G401 (cell line): Measurements from ENCODE around the gene IL6ST. TPM values are rescaled to one million over a fixed set of nuclear protein-coding genes. Genes with fewer than 3 reads are reported as not detected.
"Not testable (repeated sequence)": the region's sequence is repeated elsewhere in the genome, so short reads cannot be mapped to it uniquely, and the experiment has no call there.

Experiments used
- DNase-seq: peaks from one replicate; pipeline ENCODE4 v3.0.0-alpha.2; 2015; ENCODE audit warnings: low spot score
- in situ Hi-C: cut with HindIII; loops from 2 replicates; pipeline ENCODE4 v1.10.0; 2016; ENCODE audit warnings: low sequenced_read_pairs, mixed read lengths
- total RNA-seq: library from RNA; depleted of rRNA; stranded (reverse); fragments of >200 nt; shearing (Covaris generic); gene quantifications from 2 replicates; pipeline ENCODE4 v1.2.3, GENCODE V29; 2014

Gene IL6ST
- total RNA-seq, 1 experiment from 2014 or later, result 10.2 TPM

- no peak for DNase-seq
- in situ Hi-C loops, result no loop called here
Measured at GRCh38 chr5:55985181-55985580, 9.6 kb downstream of the IL6ST start.

- DNase-seq, result no peak
- in situ Hi-C loops, result no loop called here
Measured at GRCh38 chr5:55983986-55984385, 10.8 kb downstream of the IL6ST start.

- in situ Hi-C loops, result no loop called here
- peak; percentile 35 for DNase-seq
Measured at GRCh38 chr5:55982957-55983381, 11.8 kb downstream of the IL6ST start.

GRCh38 chr5:55973296-55973695 lies 21.5 kb downstream of the IL6ST start:
- no peak for DNase-seq
- in situ Hi-C loops, result no loop called here

- no peak for DNase-seq
- in situ Hi-C loops, result no loop called here
Measured at GRCh38 chr5:55969956-55970355, 24.8 kb downstream of the IL6ST start.

GRCh38 chr5:55966284-55966683 lies 28.5 kb downstream of the IL6ST start:
- DNase-seq, result no peak
- in situ Hi-C loops, result no loop called here

GRCh38 chr5:55965525-55965924 lies 29.2 kb downstream of the IL6ST start:
- in situ Hi-C loops, result no loop called here
- DNase-seq, result no peak

- in situ Hi-C loops, result no loop called here
Measured at GRCh38 chr5:55960779-55961178, 34.0 kb downstream of the IL6ST start.

GRCh38 chr5:55959208-55959607 lies 35.6 kb downstream of the IL6ST start:
- in situ Hi-C loops, result no loop called here
- no peak for DNase-seq

More at GRCh38 chr5:55960779-55961178, 34.0 kb downstream of the IL6ST start:
- no peak for DNase-seq

- DNase-seq, in situ Hi-C loops: not testable (repeated sequence)
Measured at GRCh38 chr5:55941154-55941553, 53.6 kb downstream of the IL6ST start.

- in situ Hi-C loops, result not testable (repeated sequence)
Measured at GRCh38 chr5:55937598-55937997, 57.2 kb downstream of the IL6ST start.

GRCh38 chr5:55936100-55936693 lies 58.6 kb downstream of the IL6ST start:
- DNase-seq, result peak; percentile 76
- in situ Hi-C loops, result no loop called here

More at GRCh38 chr5:55937598-55937997, 57.2 kb downstream of the IL6ST start:
- DNase-seq, result not testable (repeated sequence)

- in situ Hi-C loops, result no loop called here
Measured at GRCh38 chr5:55935371-55935770, 59.4 kb downstream of the IL6ST start.

GRCh38 chr5:55934720-55935119 lies 60.0 kb downstream of the IL6ST start:
- in situ Hi-C loops, result no loop called here
- no peak for DNase-seq

More at GRCh38 chr5:55935371-55935770, 59.4 kb downstream of the IL6ST start:
- peak; percentile 68 for DNase-seq

GRCh38 chr5:55934115-55934613 lies 60.6 kb downstream of the IL6ST start:
- no peak for DNase-seq
- in situ Hi-C loops, result no loop called here

GRCh38 chr5:55933377-55934114 lies 61.2 kb downstream of the IL6ST start:
- in situ Hi-C loops, result no loop called here
- no peak for DNase-seq

- no peak for DNase-seq
- in situ Hi-C loops, result no loop called here
Measured at GRCh38 chr5:55932700-55933099, 62.1 kb downstream of the IL6ST start.

- in situ Hi-C loops, result no loop called here
- no peak for DNase-seq
Measured at GRCh38 chr5:55929020-55929799, 65.6 kb downstream of the IL6ST start.

GRCh38 chr5:55927861-55928655 lies 66.7 kb downstream of the IL6ST start:
- DNase-seq, result no peak
- in situ Hi-C loops, result no loop called here
